ENCODE data around the gene NAV1.

Gene NAV1

GRCh38 chr1:201560328-201561194, 21.6 kb downstream of the NAV1 start:
- Histone ChIP-seq H3K27ac (no peak overlapping the region), H3K4me3 (no peak overlapping the region), H3K27me3 (no peaks in the 10 kb centered on the region), H3K9me3 (no peaks in the 10 kb centered on the region), H3K36me3 (no peaks in the 10 kb centered on the region), H3K4me1 (peaks cover 0 to 20% (median 10%) of the 10 kb centered on the region in 4 donors)
- intact Hi-C loops (cut with DNase I; ENCODE audit: low total_unique reads) = loop anchor here (1.0 to 2.0 kb wide), 2 partner anchors 145 to 232 kb away; no protein-coding TSS in a partner anchor
- no peak for TF ChIP-seq CTCF (IDR thresholded peaks at IDR 0.05)
- no peak for DNase-seq

- no peaks in the 10 kb centered on the region for H3K9me3 ChIP-seq
- DNase-seq = no peak
- H3K36me3 ChIP-seq = no peaks in the 10 kb centered on the region
- H3K4me3 ChIP-seq = no peak overlapping the region
- no peak for TF ChIP-seq CTCF (IDR thresholded peaks at IDR 0.05)
- no peak overlapping the region for H3K27ac ChIP-seq
- H3K4me1 ChIP-seq = peaks cover 0 to 20% (median 12%) of the 10 kb centered on the region in 4 donors
- intact Hi-C loops (cut with DNase I; ENCODE audit: low total_unique reads) = loop anchor here (1.0 to 2.0 kb wide), 2 partner anchors 144 to 232 kb away; no protein-coding TSS in a partner anchor
- no peaks in the 10 kb centered on the region for H3K27me3 ChIP-seq
Measured at GRCh38 chr1:201561195-201561564, 22.3 kb downstream of the NAV1 start.

GRCh38 chr1:201561601-201562000, 22.7 kb downstream of the NAV1 start:
- H3K27me3 ChIP-seq = no peaks in the 10 kb centered on the region
- H3K4me1 ChIP-seq = peaks cover 0 to 20% (median 12%) of the 10 kb centered on the region in 4 donors
- no peak for TF ChIP-seq CTCF (IDR thresholded peaks at IDR 0.05)
- no peak for DNase-seq
- no peak overlapping the region for H3K27ac ChIP-seq
- H3K36me3 ChIP-seq = no peaks in the 10 kb centered on the region
- H3K9me3 ChIP-seq = no peaks in the 10 kb centered on the region
- H3K4me3 ChIP-seq = no peak overlapping the region
- intact Hi-C loops (cut with DNase I; ENCODE audit: low total_unique reads) = loop anchor here (1.0 to 2.0 kb wide), 2 partner anchors 144 to 231 kb away; no protein-coding TSS in a partner anchor

GRCh38 chr1:201562257-201562656, 23.3 kb downstream of the NAV1 start:
- Histone ChIP-seq H3K27me3 (no peaks in the 10 kb centered on the region), H3K4me1 (peaks cover 0 to 20% (median 12%) of the 10 kb centered on the region in 4 donors), H3K4me3 (no peak overlapping the region), H3K36me3 (no peaks in the 10 kb centered on the region), H3K9me3 (no peaks in the 10 kb centered on the region), H3K27ac (no peak overlapping the region)
- no peak for TF ChIP-seq CTCF (IDR thresholded peaks at IDR 0.05)
- DNase-seq = no peak
- intact Hi-C loops (cut with DNase I; ENCODE audit: low total_unique reads) = no loop called here

- Histone ChIP-seq H3K36me3 (no peaks in the 10 kb centered on the region), H3K4me3 (no peak overlapping the region), H3K9me3 (no peaks in the 10 kb centered on the region), H3K27ac (no peak overlapping the region), H3K4me1 (peaks cover 0 to 20% (median 12%) of the 10 kb centered on the region in 4 donors), H3K27me3 (no peaks in the 10 kb centered on the region)
- intact Hi-C loops (cut with DNase I; ENCODE audit: low total_unique reads) = no loop called here
- no peak for TF ChIP-seq CTCF (IDR thresholded peaks at IDR 0.05)
- DNase-seq = no peak
Measured at GRCh38 chr1:201562659-201563405, 23.9 kb downstream of the NAV1 start.
